NCI-H446 treated with DMSO at 0.1 percent for 48 hours (cell line): ENCODE data around the gene CYTH3.

Experiments
- DNase-seq: peaks from one replicate; lab custom pipeline; 2025; lab: John Stamatoyannopoulos, UW

The CYTH3 gene

GRCh38 chr7:6256677-6257535, 15.5 kb downstream of the CYTH3 start:
- no peak for DNase-seq

- no peak for DNase-seq
Observed at GRCh38 chr7:6256109-6256483, 16.3 kb downstream of the CYTH3 start.

- no peak for DNase-seq
Observed at GRCh38 chr7:6254866-6255265, 17.6 kb downstream of the CYTH3 start.

- no peak for DNase-seq
Observed at GRCh38 chr7:6252748-6253147, 19.7 kb downstream of the CYTH3 start.

GRCh38 chr7:6252341-6252746, 20.1 kb downstream of the CYTH3 start:
- no peak for DNase-seq

- no peak for DNase-seq
Observed at GRCh38 chr7:6251653-6252052, 20.8 kb downstream of the CYTH3 start.

GRCh38 chr7:6250364-6250833, 22.0 kb downstream of the CYTH3 start:
- no peak for DNase-seq

GRCh38 chr7:6249043-6249442, 23.4 kb downstream of the CYTH3 start:
- no peak for DNase-seq

- no peak for DNase-seq
Observed at GRCh38 chr7:6248581-6248980, 23.8 kb downstream of the CYTH3 start.

GRCh38 chr7:6246251-6246917, 26.0 kb downstream of the CYTH3 start:
- no peak for DNase-seq

GRCh38 chr7:6244021-6244420, 28.4 kb downstream of the CYTH3 start:
- DNase-seq: no peak

GRCh38 chr7:6243168-6243567, 29.3 kb downstream of the CYTH3 start:
- no peak for DNase-seq

- DNase-seq: no peak
Observed at GRCh38 chr7:6242561-6242960, 29.9 kb downstream of the CYTH3 start.

- no peak for DNase-seq
Observed at GRCh38 chr7:6241607-6241973, 30.8 kb downstream of the CYTH3 start.

GRCh38 chr7:6238309-6238925, 34.0 kb downstream of the CYTH3 start:
- DNase-seq: no peak

GRCh38 chr7:6237730-6238129, 34.7 kb downstream of the CYTH3 start:
- no peak for DNase-seq

GRCh38 chr7:6237011-6237410, 35.4 kb downstream of the CYTH3 start:
- DNase-seq: no peak

GRCh38 chr7:6235029-6235871, 37.2 kb downstream of the CYTH3 start:
- DNase-seq: no peak

GRCh38 chr7:6234384-6234783, 38.0 kb downstream of the CYTH3 start:
- DNase-seq: no peak

GRCh38 chr7:6232534-6232933, 39.9 kb downstream of the CYTH3 start:
- no peak for DNase-seq

GRCh38 chr7:6232116-6232515, 40.3 kb downstream of the CYTH3 start:
- DNase-seq: no peak

GRCh38 chr7:6231184-6231583, 41.2 kb downstream of the CYTH3 start:
- DNase-seq: no peak
